NCI-H69 (cell line): ENCODE data around the gene SHROOM2.

Experiments
- DNase-seq: peaks from one replicate; lab custom pipeline; 2025; lab: John Stamatoyannopoulos, UW

The SHROOM2 gene

GRCh38 chrX:9942086-9942485 is 155.9 kb downstream of the SHROOM2 start:
- DNase-seq: no peak

- DNase-seq: no peak
These were observed 157.2 kb downstream of the SHROOM2 start for GRCh38 chrX:9943420-9943819.

- no peak for DNase-seq
These were observed 161.0 kb downstream of the SHROOM2 start for GRCh38 chrX:9947131-9947794.

- no peak for DNase-seq
These were observed 162.2 kb downstream of the SHROOM2 start for GRCh38 chrX:9948406-9948805.

- DNase-seq: no peak
These were observed 166.1 kb downstream of the SHROOM2 start for GRCh38 chrX:9952300-9952699.

GRCh38 chrX:9953396-9953795 is 167.2 kb downstream of the SHROOM2 start:
- DNase-seq: no peak

- DNase-seq: no peak
These were observed 169.3 kb downstream of the SHROOM2 start for GRCh38 chrX:9955506-9955905.

GRCh38 chrX:9957743-9958142 is 171.5 kb downstream of the SHROOM2 start:
- no peak for DNase-seq

GRCh38 chrX:9958183-9958582 is 172.0 kb downstream of the SHROOM2 start:
- no peak for DNase-seq

- no peak for DNase-seq
These were observed 175.5 kb downstream of the SHROOM2 start for GRCh38 chrX:9961750-9962149.

GRCh38 chrX:9966775-9967408 is 180.7 kb downstream of the SHROOM2 start, which contains the start of gene CLDN34:
TSS of gene CLDN34 (plus strand) at chrX:9967358. CDS start at chrX:9967358, 0 bp downstream.
- DNase-seq: no peak

- DNase-seq: no peak
These were observed 191.4 kb downstream of the SHROOM2 start for GRCh38 chrX:9977635-9978034.

GRCh38 chrX:9980401-9980800 is 194.2 kb downstream of the SHROOM2 start:
- no peak for DNase-seq

- DNase-seq: no peak
These were observed 194.7 kb downstream of the SHROOM2 start for GRCh38 chrX:9980927-9981326.

GRCh38 chrX:9983441-9983840 is 197.2 kb downstream of the SHROOM2 start:
- DNase-seq: no peak

GRCh38 chrX:9983846-9984245 is 197.6 kb downstream of the SHROOM2 start:
- no peak for DNase-seq

- DNase-seq: peak; percentile 33
These were observed 202.5 kb downstream of the SHROOM2 start for GRCh38 chrX:9988762-9989161.

- DNase-seq: no peak
These were observed 205.8 kb downstream of the SHROOM2 start for GRCh38 chrX:9992061-9992460.

- no peak for DNase-seq
These were observed 206.5 kb downstream of the SHROOM2 start for GRCh38 chrX:9992724-9993123.

- peak; percentile 85 for DNase-seq
These were observed 209.7 kb downstream of the SHROOM2 start for GRCh38 chrX:9995855-9996339.

- no peak for DNase-seq
These were observed 210.8 kb downstream of the SHROOM2 start for GRCh38 chrX:9997041-9997440.

GRCh38 chrX:9997524-9997923 is 211.3 kb downstream of the SHROOM2 start:
- DNase-seq: no peak
